HG02571 (cell line): ENCODE results near the gene F8.
"Not testable (repeated sequence)": the region's sequence is repeated elsewhere in the genome, so short reads cannot be mapped to it uniquely, and the experiment has no call there.

Experiments
- ATAC-seq: cut with Tn5 transposase; IDR thresholded peaks from one replicate; pipeline ENCODE4 v1.9.1; 2021; ENCODE audit warnings: mild to moderate bottlenecking, moderate library complexity; ENCODE audit not compliant: unreplicated experiment

Gene F8

DNA sequence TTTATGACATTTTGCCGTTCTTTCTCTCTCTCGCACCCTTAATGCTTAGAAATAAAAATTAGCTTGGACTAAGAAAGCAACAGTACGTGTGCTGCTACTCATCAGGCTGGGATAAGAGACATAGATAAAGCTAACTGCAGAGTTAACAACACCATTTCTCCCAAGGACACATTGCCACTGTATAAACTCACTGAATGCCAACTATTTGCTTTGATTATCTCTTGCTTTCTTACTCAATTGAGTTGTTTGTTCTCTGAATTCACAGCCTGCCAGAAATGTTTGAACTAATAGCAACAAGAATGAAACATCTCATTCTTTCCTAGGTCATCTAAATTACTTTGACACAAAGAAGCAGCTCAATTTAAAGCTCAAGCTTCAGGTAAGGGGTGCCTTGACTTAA, 34.6 kb downstream of the F8 start:
- no peak for ATAC-seq

GRCh38 chrX:154986826-154987575, 35.5 kb downstream of the F8 start:
- ATAC-seq = no peak

DNA sequence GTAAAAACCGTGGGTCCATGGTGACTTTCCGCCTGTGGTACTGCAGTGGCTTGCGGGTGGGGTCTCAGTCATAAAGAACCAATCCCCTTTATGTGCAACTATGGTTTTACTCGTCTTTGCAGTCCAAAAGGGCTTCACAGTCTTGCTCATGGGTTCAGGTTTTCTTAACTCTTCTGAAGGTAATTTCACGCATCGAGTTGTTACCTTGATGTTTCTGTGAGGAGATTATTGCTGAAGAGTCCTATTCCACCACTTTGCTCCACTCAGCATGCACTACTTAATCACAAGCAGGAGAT, 41.5 kb downstream of the F8 start:
- ATAC-seq = peak; percentile 26

- peak; percentile 96 for ATAC-seq
These were observed 42.0 kb downstream of the F8 start for GRCh38 chrX:154980330-154981115.

DNA sequence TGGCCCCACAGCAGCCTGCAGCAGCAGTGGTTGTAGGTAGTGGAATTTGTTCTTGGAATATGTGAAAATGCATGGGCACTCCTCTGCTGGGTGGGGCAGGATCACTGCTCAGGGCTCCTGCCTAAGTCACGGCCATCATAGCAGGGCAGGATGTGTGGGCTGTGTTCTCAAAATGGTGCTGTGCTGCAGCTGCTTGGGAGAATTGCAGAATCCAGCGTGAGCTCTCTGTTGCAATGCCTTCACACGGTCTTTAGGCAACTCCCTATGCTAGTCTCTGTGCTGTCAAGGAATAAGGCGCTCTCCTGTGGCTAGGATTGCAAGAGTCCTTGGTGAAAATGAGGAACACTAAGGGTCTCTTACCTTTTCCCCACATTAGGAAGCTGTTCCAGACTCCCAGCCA, 42.9 kb downstream of the F8 start:
- ATAC-seq = no peak

DNA sequence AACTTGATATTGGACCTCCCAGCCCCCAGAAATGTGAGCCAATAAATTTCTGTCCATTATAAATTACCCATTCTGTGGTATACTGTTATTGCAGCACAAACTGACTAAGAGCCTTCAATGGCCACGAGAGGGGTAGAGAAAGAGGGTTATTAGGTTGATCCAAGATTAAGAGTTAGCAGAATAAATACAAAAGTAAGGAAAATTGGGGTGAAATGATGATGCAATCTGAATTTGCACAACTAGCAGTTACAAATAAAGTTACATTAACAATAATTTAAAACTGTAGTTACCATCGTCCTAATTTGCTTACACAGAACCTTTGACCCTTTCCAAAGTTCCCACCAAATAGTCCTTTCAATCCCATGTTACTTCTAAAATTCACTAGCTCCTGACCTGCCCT, 54.2 kb downstream of the F8 start:
- ATAC-seq = no peak

- ATAC-seq = no peak
These were observed 54.9 kb downstream of the F8 start for GRCh38 chrX:154967603-154968002.

DNA sequence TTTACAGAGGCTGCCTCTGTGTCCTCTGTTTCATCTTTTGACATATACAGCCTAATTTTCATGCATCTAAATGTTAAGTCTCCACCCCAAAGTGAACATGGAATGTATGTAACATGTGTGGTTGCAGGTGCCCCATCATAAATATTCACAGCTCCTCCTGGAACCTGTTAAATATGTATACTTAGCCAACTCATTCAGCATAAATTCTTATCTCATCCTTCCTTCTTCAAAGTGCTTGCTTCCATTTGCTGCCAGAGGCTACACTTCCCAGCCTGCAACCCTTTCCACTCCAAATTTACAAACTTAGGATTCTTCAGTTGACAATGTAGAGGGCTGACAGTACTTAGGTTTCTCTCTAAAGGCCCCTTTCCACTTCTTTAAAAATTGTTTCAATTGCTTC, 60.6 kb downstream of the F8 start:
- ATAC-seq = no peak

- ATAC-seq = not testable (repeated sequence)
These were observed 66.7 kb downstream of the F8 start for GRCh38 chrX:154955799-154956198.

DNA sequence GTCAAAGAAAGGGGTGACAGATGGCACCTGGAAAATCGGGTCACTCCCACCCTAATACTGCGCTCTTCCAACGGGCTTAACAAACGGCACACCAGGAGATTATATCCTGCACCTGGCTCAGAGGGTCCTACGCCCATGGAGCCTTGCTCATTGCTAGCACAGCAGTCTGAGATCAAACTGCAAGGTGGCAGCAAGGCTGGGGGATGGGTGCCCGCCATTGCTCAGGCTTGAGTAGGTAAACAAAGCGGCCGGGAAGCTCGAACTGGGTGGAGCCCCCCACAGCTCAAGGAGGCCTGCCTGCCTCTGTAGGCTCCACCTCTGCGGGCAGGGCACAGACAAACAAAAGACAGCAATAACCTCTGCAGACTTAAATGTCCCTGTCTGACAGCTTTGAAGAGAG, 83.3 kb downstream of the F8 start:
- not testable (repeated sequence) for ATAC-seq

DNA sequence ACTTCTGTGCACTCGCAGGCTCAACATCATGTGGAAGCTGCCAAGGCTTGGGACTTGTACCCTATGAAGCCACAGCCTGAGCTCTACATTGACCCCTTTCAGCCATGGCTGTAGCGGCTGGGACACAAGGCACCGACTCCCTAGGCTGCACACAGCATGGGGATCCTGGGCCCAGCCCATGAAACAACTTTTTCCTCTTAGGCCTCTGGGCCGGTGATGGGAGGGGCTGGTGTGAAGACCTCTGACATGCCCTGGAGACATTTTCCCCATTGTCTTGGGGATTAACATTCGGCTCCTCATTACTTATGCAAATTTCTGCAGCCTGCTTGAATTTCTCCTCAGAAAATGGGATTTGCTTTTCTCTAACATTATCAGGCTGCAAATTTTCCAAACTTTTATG, 97.8 kb downstream of the F8 start:
- ATAC-seq = not testable (repeated sequence)

DNA sequence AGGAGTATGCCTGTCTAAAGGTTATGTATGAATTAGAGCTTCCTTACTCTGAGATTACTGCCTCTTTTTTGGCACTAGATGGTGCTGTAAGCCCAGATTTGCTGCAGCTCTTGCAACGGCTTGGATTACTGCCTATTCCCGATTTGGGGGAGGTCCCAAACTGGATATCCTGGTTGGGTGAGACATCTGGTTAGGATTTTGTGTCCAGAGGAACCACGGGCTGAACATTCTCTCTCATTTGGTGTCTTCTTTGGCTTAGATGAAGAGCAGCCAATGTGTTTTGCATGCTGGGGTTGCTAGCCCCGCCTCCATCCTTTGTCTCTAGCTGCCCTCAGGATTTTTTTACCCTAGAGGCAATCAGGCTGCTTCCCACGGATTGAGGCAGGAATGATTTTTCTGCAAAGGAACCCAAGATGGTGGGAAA, 104.5 kb downstream of the F8 start:
- ATAC-seq = peak; percentile 68

DNA sequence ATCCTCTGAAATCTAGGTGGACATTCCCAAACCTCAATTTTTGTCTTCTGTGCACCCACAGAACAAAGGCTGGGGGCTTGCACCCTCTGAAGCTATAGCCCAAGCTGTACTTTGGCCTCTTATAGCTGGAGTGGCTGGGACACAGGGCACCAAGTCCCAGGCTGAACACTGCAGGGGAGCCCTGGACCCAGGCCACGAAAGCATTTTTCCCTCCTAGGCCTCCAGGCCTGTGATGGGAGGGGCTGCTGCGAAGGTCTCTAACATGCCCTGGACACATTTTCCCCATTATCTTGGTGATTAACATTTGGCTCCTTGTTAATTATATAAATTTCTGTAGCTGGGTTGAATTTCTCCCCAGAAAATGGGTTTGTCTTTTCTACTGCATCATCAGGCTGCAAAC, 108.5 kb downstream of the F8 start:
- no peak for ATAC-seq

DNA sequence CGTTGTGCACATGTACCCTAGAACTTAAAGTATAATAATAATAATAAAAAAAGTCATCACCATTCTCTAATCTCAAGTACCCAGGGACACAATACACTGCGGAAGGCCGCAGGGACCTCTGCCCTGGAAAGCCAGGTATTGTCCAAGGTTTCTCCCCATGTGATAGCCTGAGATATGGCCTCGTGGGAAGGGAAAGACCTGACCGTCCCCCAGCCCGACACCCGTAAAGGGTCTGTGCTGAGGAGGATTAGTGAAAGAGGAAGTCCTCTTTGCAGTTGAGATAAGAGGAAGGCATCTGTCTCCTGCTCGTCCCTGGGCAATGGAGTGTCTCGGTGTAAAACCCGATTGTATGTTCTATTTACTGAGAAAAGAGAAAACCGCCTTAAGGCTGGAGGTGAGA, 112.0 kb downstream of the F8 start:
- not testable (repeated sequence) for ATAC-seq

DNA sequence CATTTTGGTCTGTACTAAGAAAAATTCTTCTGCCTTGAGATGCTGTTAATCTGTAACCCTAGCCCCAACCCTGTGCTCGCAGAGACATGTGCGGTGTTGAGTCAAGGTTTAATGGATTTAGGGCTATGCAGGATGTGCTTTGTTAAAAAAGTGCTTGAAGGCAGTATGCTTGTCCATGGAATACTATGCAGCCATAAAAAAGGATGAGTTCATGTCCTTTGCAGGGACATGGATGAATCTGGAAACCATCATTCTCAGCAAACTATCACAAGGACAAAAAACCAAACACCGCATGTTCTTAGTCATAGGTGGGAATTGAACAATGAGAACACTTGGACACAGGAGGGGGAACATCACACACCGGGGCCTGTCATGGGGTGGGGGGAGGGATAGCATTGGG, 112.5 kb downstream of the F8 start:
- not testable (repeated sequence) for ATAC-seq

- ATAC-seq = no peak
These were observed 113.7 kb downstream of the F8 start for GRCh38 chrX:154908821-154909220.

DNA sequence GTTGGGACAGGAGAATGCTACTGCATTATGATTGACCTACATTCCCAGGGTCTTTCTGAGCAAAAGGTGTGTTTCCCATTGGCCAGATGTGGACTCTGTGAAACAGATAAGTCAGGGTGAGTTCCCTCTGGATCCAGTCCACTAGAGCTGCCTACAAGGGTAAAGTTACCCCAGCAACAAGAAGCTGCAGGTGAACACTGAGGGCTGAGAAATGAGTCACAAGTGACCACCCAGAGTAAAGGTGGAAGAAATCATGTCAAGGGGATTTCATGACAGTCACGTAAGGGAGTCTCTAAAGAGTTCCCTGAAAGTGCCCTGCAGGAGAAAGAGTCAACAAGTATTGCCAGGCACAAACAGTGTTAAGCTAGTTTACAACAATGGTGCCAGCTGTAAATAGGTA, 120.1 kb downstream of the F8 start:
- ATAC-seq = no peak

DNA sequence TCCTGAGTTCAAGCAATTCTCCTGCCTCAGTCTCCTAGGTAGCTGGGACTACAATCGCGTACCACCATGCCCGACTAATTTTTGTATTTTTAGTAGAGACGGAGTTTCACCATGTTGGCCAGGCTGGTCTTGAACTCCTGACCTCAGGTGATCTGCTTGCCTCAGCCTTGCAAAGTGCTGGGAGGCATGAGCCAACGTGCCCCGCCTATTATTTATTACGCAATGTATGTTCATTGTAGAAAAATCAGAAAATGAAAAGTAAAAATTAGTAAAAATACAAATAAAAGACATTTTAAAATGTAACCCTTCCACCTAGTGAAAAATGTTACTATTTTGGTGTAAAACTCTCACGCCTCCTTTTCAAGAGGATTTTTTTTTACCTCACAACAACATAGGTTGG, 122.2 kb downstream of the F8 start:
- ATAC-seq = no peak

DNA sequence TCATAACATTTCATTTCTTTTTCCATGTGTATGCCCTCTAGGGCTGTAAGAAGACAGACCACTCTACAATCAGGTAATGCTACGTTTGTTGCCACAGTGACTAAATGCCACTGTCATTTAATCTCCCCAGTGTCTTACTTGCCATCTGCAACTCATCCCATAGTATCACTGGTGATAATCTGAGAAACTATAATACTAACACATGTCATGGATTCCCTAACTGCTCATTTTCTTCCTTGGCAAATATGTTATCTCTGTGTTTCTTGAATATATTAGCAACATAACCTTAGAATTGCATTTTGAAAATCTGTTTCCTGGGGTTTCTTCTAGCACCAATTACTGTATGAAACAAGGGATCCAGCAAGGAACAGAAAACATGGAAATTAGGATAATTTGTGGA, 130.2 kb downstream of the F8 start:
- ATAC-seq = no peak

DNA sequence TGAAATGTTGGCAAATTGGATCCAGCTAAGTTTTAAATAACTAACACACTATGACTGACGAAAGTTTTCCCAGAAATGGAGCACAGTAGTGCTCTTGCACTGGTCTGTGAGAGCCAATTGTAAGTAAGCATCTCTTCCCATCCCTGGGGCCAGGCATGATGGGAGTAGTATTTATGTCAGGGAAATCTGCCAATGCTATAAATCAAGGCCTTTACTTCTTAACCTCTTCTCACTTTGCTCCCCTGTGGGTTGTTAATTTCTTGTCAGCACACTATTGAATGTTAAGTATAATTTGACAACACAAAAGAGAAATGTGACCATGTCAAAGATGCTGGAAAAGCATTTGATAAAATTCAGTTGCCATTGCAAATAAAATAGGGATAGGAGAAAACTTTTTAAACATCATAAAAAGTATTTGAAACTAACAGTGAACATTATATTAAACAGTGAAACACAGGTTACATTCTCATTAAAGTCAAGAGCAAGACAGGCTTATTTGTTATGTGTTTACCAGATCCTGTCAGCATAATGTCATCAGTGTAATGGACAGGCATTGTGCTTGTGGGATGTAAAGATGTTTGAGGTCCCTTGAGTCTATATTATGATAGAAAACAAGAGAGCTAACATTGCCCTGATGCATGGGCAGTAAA, 131.4 kb downstream of the F8 start:
- ATAC-seq = no peak

DNA sequence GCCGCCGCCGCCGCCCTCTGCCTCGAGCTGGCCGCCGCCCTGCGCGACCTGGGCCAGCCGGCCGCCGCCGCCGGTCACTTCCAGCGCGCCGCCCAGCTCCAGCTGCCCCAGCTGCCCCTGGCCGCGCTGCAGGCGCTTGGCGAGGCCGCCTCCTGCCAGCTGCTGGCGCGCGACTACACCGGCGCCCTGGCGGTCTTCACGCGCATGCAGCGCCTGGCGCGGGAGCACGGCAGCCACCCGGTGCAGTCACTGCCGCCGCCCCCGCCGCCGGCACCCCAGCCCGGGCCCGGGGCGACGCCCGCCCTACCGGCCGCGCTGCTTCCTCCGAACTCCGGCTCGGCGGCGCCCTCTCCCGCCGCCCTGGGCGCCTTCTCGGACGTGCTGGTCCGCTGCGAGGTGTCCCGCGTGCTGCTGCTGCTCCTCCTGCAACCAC, 135.7 kb downstream of the F8 start:
- ATAC-seq = peak; percentile 42
